ENCODE data around the gene RAB4B. TPM values are rescaled to one million over a fixed set of nuclear protein-coding genes. Genes with fewer than 3 reads are reported as not detected.
"Not testable (repeated sequence)": the region's sequence is repeated elsewhere in the genome, so short reads cannot be mapped to it uniquely, and the experiment has no call there.

RAB4B gene
- polyA plus RNA-seq (2013, experiment 1 of 4), result 22.2 TPM
- polyA plus RNA-seq (2013, experiment 2 of 4), result 19.7 TPM
- 20.2 TPM for polyA plus RNA-seq (2013, experiment 3 of 4)
- polyA plus RNA-seq (2013, experiment 4 of 4), result 25.0 TPM

GRCh38 chr19:40777937-40778705, at the start of gene RAB4B:
TSS of gene RAB4B (plus strand) at chr19:40778247. CDS start at chr19:40778376, 129 bp downstream.
- no peaks in the 10 kb centered on the region for H3K9me3 ChIP-seq (ENCODE audit: control insufficient read depth, low read length)
- no peaks in the 10 kb centered on the region for H3K4me1 ChIP-seq (ENCODE audit: control insufficient read depth, insufficient read depth, low read length)
- peak within 1 kb of the TSS; percentile 71 for H3K4me3 ChIP-seq (ENCODE audit: insufficient read depth, low read depth, low read length)
- peak within 1 kb of the TSS; percentile 100 for H3K27ac ChIP-seq (ENCODE audit: insufficient read depth, low read depth, low read length, poor library complexity, severe bottlenecking)
- WGBS, 2 experiments, result 0% methylated on average over 56 of the region's 56 CpGs
- H3K36me3 ChIP-seq (ENCODE audit: control insufficient read depth, insufficient read depth, low read length), result no peaks in the 10 kb centered on the region
- no peaks in the 10 kb centered on the region for H3K27me3 ChIP-seq (ENCODE audit: control insufficient read depth, insufficient read depth, low read length, poor library complexity, severe bottlenecking)

GRCh38 chr19:40730065-40730464, 48.0 kb upstream of the RAB4B start:
- H3K36me3 ChIP-seq (ENCODE audit: control insufficient read depth, insufficient read depth, low read length), result peaks cover 20% of the 10 kb centered on the region
- H3K9me3 ChIP-seq (ENCODE audit: control insufficient read depth, low read length); H3K4me3 ChIP-seq (ENCODE audit: insufficient read depth, low read depth, low read length); H3K4me1 ChIP-seq (ENCODE audit: control insufficient read depth, insufficient read depth, low read length); H3K27me3 ChIP-seq (ENCODE audit: control insufficient read depth, insufficient read depth, low read length, poor library complexity, severe bottlenecking); H3K27ac ChIP-seq (ENCODE audit: insufficient read depth, low read depth, low read length, poor library complexity, severe bottlenecking): not testable (repeated sequence)
- WGBS, 2 experiments, result 93 to 96% methylated on average over 5 of the region's 5 CpGs

- whole genome bisulfite sequencing, 2 experiments, result 90 to 94% methylated on average over 16 of the region's 16 CpGs
- peaks cover 25% of the 10 kb centered on the region for H3K36me3 ChIP-seq (ENCODE audit: control insufficient read depth, insufficient read depth, low read length)
- H3K9me3 ChIP-seq (ENCODE audit: control insufficient read depth, low read length); H3K4me3 ChIP-seq (ENCODE audit: insufficient read depth, low read depth, low read length); H3K27ac ChIP-seq (ENCODE audit: insufficient read depth, low read depth, low read length, poor library complexity, severe bottlenecking); H3K27me3 ChIP-seq (ENCODE audit: control insufficient read depth, insufficient read depth, low read length, poor library complexity, severe bottlenecking); H3K4me1 ChIP-seq (ENCODE audit: control insufficient read depth, insufficient read depth, low read length): not testable (repeated sequence)
These were observed 45.7 kb upstream of the RAB4B start for GRCh38 chr19:40732304-40732703.

- Histone ChIP-seq H3K4me1 (ENCODE audit: control insufficient read depth, insufficient read depth, low read length) (no peaks in the 10 kb centered on the region), H3K27ac (ENCODE audit: insufficient read depth, low read depth, low read length, poor library complexity, severe bottlenecking) (no peak overlapping the region), H3K27me3 (ENCODE audit: control insufficient read depth, insufficient read depth, low read length, poor library complexity, severe bottlenecking) (no peaks in the 10 kb centered on the region), H3K4me3 (ENCODE audit: insufficient read depth, low read depth, low read length) (no peak overlapping the region), H3K9me3 (ENCODE audit: control insufficient read depth, low read length) (no peaks in the 10 kb centered on the region), H3K36me3 (ENCODE audit: control insufficient read depth, insufficient read depth, low read length) (peaks cover 29% of the 10 kb centered on the region)
- WGBS, 2 experiments, result 96% methylated on average over 13 of the region's 13 CpGs
These were observed 44.9 kb upstream of the RAB4B start for GRCh38 chr19:40733149-40733548.

- H3K9me3 ChIP-seq (ENCODE audit: control insufficient read depth, low read length), result no peaks in the 10 kb centered on the region
- H3K4me1 ChIP-seq (ENCODE audit: control insufficient read depth, insufficient read depth, low read length), result no peaks in the 10 kb centered on the region
- no peaks in the 10 kb centered on the region for H3K27me3 ChIP-seq (ENCODE audit: control insufficient read depth, insufficient read depth, low read length, poor library complexity, severe bottlenecking)
- no peak overlapping the region for H3K4me3 ChIP-seq (ENCODE audit: insufficient read depth, low read depth, low read length)
- WGBS, 2 experiments, result 93 to 95% methylated on average over 11 of the region's 11 CpGs
- H3K36me3 ChIP-seq (ENCODE audit: control insufficient read depth, insufficient read depth, low read length), result peaks cover 28% of the 10 kb centered on the region
- H3K27ac ChIP-seq (ENCODE audit: insufficient read depth, low read depth, low read length, poor library complexity, severe bottlenecking), result no peak overlapping the region
These were observed 42.9 kb upstream of the RAB4B start for GRCh38 chr19:40735013-40735771.

- no peaks in the 10 kb centered on the region for H3K4me1 ChIP-seq (ENCODE audit: control insufficient read depth, insufficient read depth, low read length)
These were observed 41.4 kb upstream of the RAB4B start for GRCh38 chr19:40736661-40737060.

GRCh38 chr19:40737102-40737644, 40.9 kb upstream of the RAB4B start:
- Histone ChIP-seq H3K4me1 (ENCODE audit: control insufficient read depth, insufficient read depth, low read length) (no peaks in the 10 kb centered on the region), H3K27me3 (ENCODE audit: control insufficient read depth, insufficient read depth, low read length, poor library complexity, severe bottlenecking) (no peaks in the 10 kb centered on the region), H3K4me3 (ENCODE audit: insufficient read depth, low read depth, low read length) (no peak overlapping the region), H3K36me3 (ENCODE audit: control insufficient read depth, insufficient read depth, low read length) (peaks cover 22% of the 10 kb centered on the region), H3K27ac (ENCODE audit: insufficient read depth, low read depth, low read length, poor library complexity, severe bottlenecking) (no peak overlapping the region), H3K9me3 (ENCODE audit: control insufficient read depth, low read length) (no peaks in the 10 kb centered on the region)
- 94% methylated on average over 9 of the region's 9 CpGs for WGBS, 2 experiments

More at GRCh38 chr19:40736661-40737060, 41.4 kb upstream of the RAB4B start:
- no peak overlapping the region for H3K27ac ChIP-seq (ENCODE audit: insufficient read depth, low read depth, low read length, poor library complexity, severe bottlenecking)
- no peaks in the 10 kb centered on the region for H3K9me3 ChIP-seq (ENCODE audit: control insufficient read depth, low read length)
- H3K4me3 ChIP-seq (ENCODE audit: insufficient read depth, low read depth, low read length), result no peak overlapping the region
- WGBS, 2 experiments, result 89 to 90% methylated on average over 9 of the region's 9 CpGs
- H3K27me3 ChIP-seq (ENCODE audit: control insufficient read depth, insufficient read depth, low read length, poor library complexity, severe bottlenecking), result no peaks in the 10 kb centered on the region
- H3K36me3 ChIP-seq (ENCODE audit: control insufficient read depth, insufficient read depth, low read length), result peaks cover 22% of the 10 kb centered on the region

- Histone ChIP-seq H3K36me3 (ENCODE audit: control insufficient read depth, insufficient read depth, low read length) (peaks cover 19% of the 10 kb centered on the region), H3K27me3 (ENCODE audit: control insufficient read depth, insufficient read depth, low read length, poor library complexity, severe bottlenecking) (no peaks in the 10 kb centered on the region), H3K9me3 (ENCODE audit: control insufficient read depth, low read length) (no peaks in the 10 kb centered on the region), H3K4me1 (ENCODE audit: control insufficient read depth, insufficient read depth, low read length) (no peaks in the 10 kb centered on the region), H3K4me3 (ENCODE audit: insufficient read depth, low read depth, low read length) (no peak overlapping the region), H3K27ac (ENCODE audit: insufficient read depth, low read depth, low read length, poor library complexity, severe bottlenecking) (no peak overlapping the region)
- 91 to 92% methylated on average over 22 of the region's 22 CpGs for whole genome bisulfite sequencing, 2 experiments
These were observed 38.8 kb upstream of the RAB4B start for GRCh38 chr19:40739030-40739839.

GRCh38 chr19:40739871-40740703, 38.0 kb upstream of the RAB4B start:
- WGBS, 2 experiments, result 80 to 82% methylated on average over 16 of the region's 16 CpGs
- Histone ChIP-seq H3K9me3 (ENCODE audit: control insufficient read depth, low read length) (no peaks in the 10 kb centered on the region), H3K4me1 (ENCODE audit: control insufficient read depth, insufficient read depth, low read length) (no peaks in the 10 kb centered on the region), H3K4me3 (ENCODE audit: insufficient read depth, low read depth, low read length) (no peak overlapping the region), H3K27ac (ENCODE audit: insufficient read depth, low read depth, low read length, poor library complexity, severe bottlenecking) (peak overlapping the region; percentile 41), H3K27me3 (ENCODE audit: control insufficient read depth, insufficient read depth, low read length, poor library complexity, severe bottlenecking) (no peaks in the 10 kb centered on the region), H3K36me3 (ENCODE audit: control insufficient read depth, insufficient read depth, low read length) (peaks cover 17% of the 10 kb centered on the region)

Data from ectodermal cell (in vitro differentiated cells).